WTC11 (cell line): ENCODE data around the gene CD74. TPM values are rescaled to one million over a fixed set of nuclear protein-coding genes. Genes with fewer than 3 reads are reported as not detected.

ENCODE experiments used
- ATAC-seq: fragments of 200-7000 bp; cut with Tn5 transposase; 2 replicates; pipeline ENCODE4 v1.10.0; 2021; ENCODE audit warnings: mild to moderate bottlenecking, moderate library complexity
- CTCF ChIA-PET: fragments of 300-600 bp; sonication (Branson Sonifier 250); formaldehyde crosslinking; loops from one replicate; lab custom pipeline; 2021; ENCODE audit warnings: antibody characterized with exemption; lab: Charles Lee
- POLR2A ChIA-PET: fragments of 350-600 bp; sonication (Branson Sonifier 250); formaldehyde crosslinking; loops from one replicate; lab custom pipeline; 2021; ENCODE audit warnings: antibody characterized with exemption; lab: Charles Lee
- DNase-seq: peaks from one replicate; pipeline ENCODE4 v3.0.0; 2021; ENCODE audit warnings: low spot score
- H3K27ac Mint-ChIP-seq: 2 replicates; pipeline ENCODE4 v1.8.0; 2021; ENCODE audit warnings: mixed read lengths
- H3K27me3 Mint-ChIP-seq: 2 replicates; pipeline ENCODE4 v1.8.0; 2021; ENCODE audit warnings: low read depth, mild to moderate bottlenecking, moderate library complexity, mixed read lengths
- H3K36me3 Mint-ChIP-seq: 2 replicates; pipeline ENCODE4 v1.8.0; 2021; ENCODE audit warnings: mixed read lengths
- H3K4me1 Mint-ChIP-seq: 2 replicates; pipeline ENCODE4 v1.8.0; 2022; ENCODE audit warnings: mixed read lengths
- H3K4me3 Mint-ChIP-seq: 2 replicates; pipeline ENCODE4 v1.8.0; 2021; ENCODE audit warnings: mild to moderate bottlenecking, moderate library complexity, mixed read lengths
- H3K9me3 Mint-ChIP-seq: 2 replicates; pipeline ENCODE4 v1.8.0; 2021; ENCODE audit warnings: mixed read lengths
- ATF1 ChIP-seq: sonication (generic); formaldehyde crosslinking; IDR thresholded peaks from 2 replicates; pipeline ENCODE4 v1.8.1; 2023; ENCODE audit warnings: mild to moderate bottlenecking, moderate library complexity, missing genetic modification reagents
- ATF3 ChIP-seq: sonication (generic); formaldehyde crosslinking; conservative IDR thresholded peaks from 2 replicates; pipeline ENCODE4 v1.8.1; 2022; ENCODE audit warnings: mild to moderate bottlenecking, missing genetic modification reagents
- CBFB ChIP-seq: sonication (generic); formaldehyde crosslinking; IDR thresholded peaks from 2 replicates; pipeline ENCODE4 v1.8.1; 2022; ENCODE audit warnings: mild to moderate bottlenecking, low read depth, missing genetic modification reagents
- CDX4 ChIP-seq: fragments of 250-450 bp; sonication (Bioruptor Pico); IDR thresholded peaks from 2 replicates; pipeline ENCODE4 v1.9.0; 2021; ENCODE audit warnings: moderate library complexity, mild to moderate bottlenecking, inconsistent platforms, borderline replicate concordance
- CREM ChIP-seq: sonication (generic); formaldehyde crosslinking; IDR thresholded peaks from 2 replicates; pipeline ENCODE4 v1.8.1; 2022; ENCODE audit warnings: mild to moderate bottlenecking, missing genetic modification reagents, moderate library complexity
- ESRRA ChIP-seq: sonication (generic); formaldehyde crosslinking; IDR thresholded peaks from 2 replicates; pipeline ENCODE4 v1.8.1; 2022; ENCODE audit warnings: mild to moderate bottlenecking, missing genetic modification reagents, borderline replicate concordance
- GRHL2 ChIP-seq: fragments of 250-450 bp; sonication (Bioruptor Pico); IDR thresholded peaks from 2 replicates; pipeline ENCODE4 v1.8.0; 2022; ENCODE audit warnings: mild to moderate bottlenecking, moderate library complexity; ENCODE audit not compliant: insufficient replicate concordance, severe bottlenecking
- HMGA2 ChIP-seq: fragments of 250-450 bp; sonication (Bioruptor Pico); IDR thresholded peaks from 2 replicates; pipeline ENCODE4 v1.4.0; 2021; ENCODE audit warnings: mild to moderate bottlenecking, moderate library complexity
- JUN ChIP-seq: sonication (generic); formaldehyde crosslinking; IDR thresholded peaks from 2 replicates; pipeline ENCODE4 v1.8.0; 2023; ENCODE audit warnings: mild to moderate bottlenecking, missing genetic modification reagents
- NFATC4 ChIP-seq: fragments of 250-450 bp; sonication (Bioruptor Pico); IDR thresholded peaks from 2 replicates; pipeline ENCODE4 v1.9.0; 2021; ENCODE audit warnings: mild to moderate bottlenecking
- NR2C2 ChIP-seq: sonication (generic); formaldehyde crosslinking; IDR thresholded peaks from 2 replicates; pipeline ENCODE4 v1.8.0; 2022; ENCODE audit warnings: mild to moderate bottlenecking, missing genetic modification reagents
- OVOL2 ChIP-seq: fragments of 250-450 bp; sonication (Bioruptor Pico); IDR thresholded peaks from 2 replicates; pipeline ENCODE4 v1.9.0; 2021; ENCODE audit warnings: mild to moderate bottlenecking, borderline replicate concordance
- SMAD3 ChIP-seq: sonication (generic); formaldehyde crosslinking; IDR thresholded peaks from 2 replicates; pipeline ENCODE4 v1.8.0; 2022; ENCODE audit warnings: missing genetic modification reagents, mild to moderate bottlenecking, borderline replicate concordance
- SP1 ChIP-seq: sonication (generic); formaldehyde crosslinking; conservative IDR thresholded peaks from 2 replicates; pipeline ENCODE4 v1.8.1; 2022; ENCODE audit warnings: missing genetic modification reagents
- ZNF423 ChIP-seq: fragments of 250-450 bp; sonication (Bioruptor Pico); IDR thresholded peaks from 2 replicates; pipeline ENCODE4 v2.1.2; 2022; ENCODE audit warnings: mild to moderate bottlenecking, moderate library complexity
- ZNF532 ChIP-seq: fragments of 250-450 bp; sonication (Bioruptor Pico); IDR thresholded peaks from 2 replicates; pipeline ENCODE4 v1.9.0; 2021; ENCODE audit warnings: mild to moderate bottlenecking, borderline replicate concordance
- total RNA-seq: library from RNA; stranded (reverse); gene quantifications from 3 replicates; pipeline ENCODE4 v1.2.3, GENCODE V29; 2021
- TF ChIP-seq, protein P1 (sequence below): sonication (generic); formaldehyde crosslinking; conservative IDR thresholded peaks from 2 replicates; pipeline ENCODE4 v1.8.1; 2023; ENCODE audit warnings: mild to moderate bottlenecking, low read depth, missing genetic modification reagents, moderate library complexity
- TF ChIP-seq, protein P2 (sequence below): sonication (generic); formaldehyde crosslinking; IDR thresholded peaks from 2 replicates; pipeline ENCODE4 v1.8.1; 2022; ENCODE audit warnings: low read depth, mild to moderate bottlenecking, moderate library complexity, missing genetic modification reagents, borderline replicate concordance
- TF ChIP-seq, protein P3 (sequence below): sonication (generic); formaldehyde crosslinking; IDR thresholded peaks from 2 replicates; pipeline ENCODE4 v1.8.0; 2022; ENCODE audit warnings: mild to moderate bottlenecking, missing genetic modification reagents
- TF ChIP-seq, protein P4 (sequence below): sonication (generic); formaldehyde crosslinking; IDR thresholded peaks from 2 replicates; pipeline ENCODE4 v1.8.1; 2022; ENCODE audit warnings: mild to moderate bottlenecking, moderate library complexity, missing genetic modification reagents

CD74 gene
- total RNA-seq, 1 experiment from 2014 or later: 28.2 TPM

GRCh38 chr5:150364004-150364403, 48.7 kb downstream of the CD74 start (continued):
- TF ChIP-seq ZNF532 (no peak), SMAD3 (no peak)

DNA sequence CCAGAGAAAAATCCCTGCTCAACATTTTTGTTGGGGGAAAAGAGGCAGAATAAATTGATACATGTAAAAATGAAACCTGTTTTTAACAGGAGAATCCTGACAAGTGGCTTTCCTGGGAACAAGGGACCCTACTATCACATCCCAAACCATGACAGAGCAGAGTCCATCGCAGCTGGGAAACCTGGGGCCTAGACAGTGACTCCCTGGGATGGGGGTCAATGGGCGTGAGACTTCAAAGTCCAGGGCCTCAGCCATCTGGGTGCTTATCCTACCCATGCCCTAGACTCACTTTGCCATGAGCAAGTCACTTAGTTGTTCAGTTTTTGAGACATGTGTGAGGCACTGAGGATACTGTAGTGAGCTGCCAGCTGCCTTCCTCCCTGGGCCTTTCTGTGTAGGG, 49.5 kb downstream of the CD74 start:
- Mint-ChIP-seq H3K27ac (no peak overlapping the region), H3K9me3 (no peaks in the 10 kb centered on the region), H3K4me1 (peaks cover 11% of the 10 kb centered on the region), H3K36me3 (peaks cover 70% of the 10 kb centered on the region), H3K27me3 (no peaks in the 10 kb centered on the region), H3K4me3 (no peak overlapping the region)
- no peak for ATAC-seq
- TF ChIP-seq, protein P1, sequence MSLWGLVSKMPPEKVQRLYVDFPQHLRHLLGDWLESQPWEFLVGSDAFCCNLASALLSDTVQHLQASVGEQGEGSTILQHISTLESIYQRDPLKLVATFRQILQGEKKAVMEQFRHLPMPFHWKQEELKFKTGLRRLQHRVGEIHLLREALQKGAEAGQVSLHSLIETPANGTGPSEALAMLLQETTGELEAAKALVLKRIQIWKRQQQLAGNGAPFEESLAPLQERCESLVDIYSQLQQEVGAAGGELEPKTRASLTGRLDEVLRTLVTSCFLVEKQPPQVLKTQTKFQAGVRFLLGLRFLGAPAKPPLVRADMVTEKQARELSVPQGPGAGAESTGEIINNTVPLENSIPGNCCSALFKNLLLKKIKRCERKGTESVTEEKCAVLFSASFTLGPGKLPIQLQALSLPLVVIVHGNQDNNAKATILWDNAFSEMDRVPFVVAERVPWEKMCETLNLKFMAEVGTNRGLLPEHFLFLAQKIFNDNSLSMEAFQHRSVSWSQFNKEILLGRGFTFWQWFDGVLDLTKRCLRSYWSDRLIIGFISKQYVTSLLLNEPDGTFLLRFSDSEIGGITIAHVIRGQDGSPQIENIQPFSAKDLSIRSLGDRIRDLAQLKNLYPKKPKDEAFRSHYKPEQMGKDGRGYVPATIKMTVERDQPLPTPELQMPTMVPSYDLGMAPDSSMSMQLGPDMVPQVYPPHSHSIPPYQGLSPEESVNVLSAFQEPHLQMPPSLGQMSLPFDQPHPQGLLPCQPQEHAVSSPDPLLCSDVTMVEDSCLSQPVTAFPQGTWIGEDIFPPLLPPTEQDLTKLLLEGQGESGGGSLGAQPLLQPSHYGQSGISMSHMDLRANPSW (CRISPR knock-in tag): no peak
- no peak for TF ChIP-seq CDX4 (CRISPR knock-in tag)
- TF ChIP-seq, protein P2, sequence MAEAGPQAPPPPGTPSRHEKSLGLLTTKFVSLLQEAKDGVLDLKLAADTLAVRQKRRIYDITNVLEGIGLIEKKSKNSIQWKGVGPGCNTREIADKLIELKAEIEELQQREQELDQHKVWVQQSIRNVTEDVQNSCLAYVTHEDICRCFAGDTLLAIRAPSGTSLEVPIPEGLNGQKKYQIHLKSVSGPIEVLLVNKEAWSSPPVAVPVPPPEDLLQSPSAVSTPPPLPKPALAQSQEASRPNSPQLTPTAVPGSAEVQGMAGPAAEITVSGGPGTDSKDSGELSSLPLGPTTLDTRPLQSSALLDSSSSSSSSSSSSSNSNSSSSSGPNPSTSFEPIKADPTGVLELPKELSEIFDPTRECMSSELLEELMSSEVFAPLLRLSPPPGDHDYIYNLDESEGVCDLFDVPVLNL (CRISPR knock-in tag): no peak
- no peak for TF ChIP-seq CREM (CRISPR knock-in tag)
- no peak for TF ChIP-seq HMGA2 (CRISPR knock-in tag)
- TF ChIP-seq NFATC4 (CRISPR knock-in tag): no peak
- no peak for TF ChIP-seq JUN (CRISPR knock-in tag)
- TF ChIP-seq OVOL2 (CRISPR knock-in tag): no peak
- no peak for TF ChIP-seq SP1 (CRISPR knock-in tag)
- no peak for TF ChIP-seq ESRRA (CRISPR knock-in tag)
- POLR2A ChIA-PET: interaction anchor here (0.6 to 1.0 kb wide), 2 partner anchors 14 to 845 kb away, joined by 3 to 6 read pairs; no protein-coding TSS in a partner anchor
- CTCF ChIA-PET: interaction anchor here (1.4 to 2.2 kb wide), 2 partner anchors 34 to 91 kb away, joined by 5 to 8 read pairs; no protein-coding TSS in a partner anchor
- DNase-seq: no peak

DNA sequence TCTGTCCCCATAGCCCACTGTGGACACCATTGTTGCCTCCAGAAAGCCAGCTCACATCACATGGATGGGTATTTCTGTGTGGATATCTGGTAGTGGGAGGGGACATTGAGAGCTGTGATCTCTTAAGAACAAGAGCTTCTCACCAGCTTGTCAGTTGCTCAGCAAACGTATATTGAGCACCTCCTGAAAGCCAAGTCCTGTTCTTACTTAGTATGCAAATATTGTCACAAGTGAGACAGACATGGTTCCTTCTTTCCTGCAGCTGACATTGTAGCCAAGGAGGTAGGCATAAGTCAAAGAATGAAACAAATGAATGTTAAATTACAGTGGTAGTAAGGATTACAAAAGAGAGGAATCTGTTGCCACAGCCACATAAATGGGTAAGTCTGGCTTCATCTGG, 51.4 kb downstream of the CD74 start:
- Mint-ChIP-seq H3K4me1 (peaks cover 17% of the 10 kb centered on the region), H3K9me3 (no peaks in the 10 kb centered on the region), H3K27ac (no peak overlapping the region), H3K36me3 (peaks cover 60% of the 10 kb centered on the region), H3K27me3 (no peaks in the 10 kb centered on the region), H3K4me3 (no peak overlapping the region)
- POLR2A ChIA-PET: no interaction called here
- CTCF ChIA-PET: interaction anchor here (1.0 kb wide), 1 partner anchor 11 kb away, joined by 3 read pairs; no protein-coding TSS in a partner anchor
- ATAC-seq (no peak), DNase-seq (no peak)
- TF ChIP-seq ZNF423 (CRISPR knock-in tag): no peak
- TF ChIP-seq, protein P2 (CRISPR knock-in tag): no peak
- TF ChIP-seq, protein P3, sequence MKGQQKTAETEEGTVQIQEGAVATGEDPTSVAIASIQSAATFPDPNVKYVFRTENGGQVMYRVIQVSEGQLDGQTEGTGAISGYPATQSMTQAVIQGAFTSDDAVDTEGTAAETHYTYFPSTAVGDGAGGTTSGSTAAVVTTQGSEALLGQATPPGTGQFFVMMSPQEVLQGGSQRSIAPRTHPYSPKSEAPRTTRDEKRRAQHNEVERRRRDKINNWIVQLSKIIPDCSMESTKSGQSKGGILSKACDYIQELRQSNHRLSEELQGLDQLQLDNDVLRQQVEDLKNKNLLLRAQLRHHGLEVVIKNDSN (CRISPR knock-in tag): no peak
- TF ChIP-seq, protein P4, sequence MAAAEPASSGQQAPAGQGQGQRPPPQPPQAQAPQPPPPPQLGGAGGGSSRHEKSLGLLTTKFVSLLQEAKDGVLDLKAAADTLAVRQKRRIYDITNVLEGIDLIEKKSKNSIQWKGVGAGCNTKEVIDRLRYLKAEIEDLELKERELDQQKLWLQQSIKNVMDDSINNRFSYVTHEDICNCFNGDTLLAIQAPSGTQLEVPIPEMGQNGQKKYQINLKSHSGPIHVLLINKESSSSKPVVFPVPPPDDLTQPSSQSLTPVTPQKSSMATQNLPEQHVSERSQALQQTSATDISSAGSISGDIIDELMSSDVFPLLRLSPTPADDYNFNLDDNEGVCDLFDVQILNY (CRISPR knock-in tag): no peak
- TF ChIP-seq NFATC4 (CRISPR knock-in tag): no peak
- no peak for TF ChIP-seq CBFB (CRISPR knock-in tag)
- TF ChIP-seq ATF1 (CRISPR knock-in tag): no peak
- TF ChIP-seq NR2C2 (CRISPR knock-in tag): no peak
- TF ChIP-seq ATF3 (CRISPR knock-in tag): no peak
- no peak for TF ChIP-seq GRHL2
